DND-41 (cell line): ENCODE results near the gene JPH3.

Experiments
- CTCF ChIP-seq: IDR thresholded peaks from 2 replicates; pipeline ENCODE4 v1.5.1; 2012; ENCODE audit warnings: borderline replicate concordance, low read length, moderate library complexity, mild to moderate bottlenecking; ENCODE audit not compliant: poor library complexity, severe bottlenecking; ENCODE audit errors: extremely low read depth
- EZH2 ChIP-seq: IDR thresholded peaks from 3 replicates; pipeline ENCODE4 v1.6.1; 2012; ENCODE audit warnings: borderline replicate concordance, low read depth, mild to moderate bottlenecking, moderate library complexity, low read length, inconsistent platforms; ENCODE audit not compliant: severe bottlenecking

GRCh38 chr16:87569601-87570571 is 32.4 kb upstream of the JPH3 start:
- TF ChIP-seq CTCF (no peak), EZH2 (no peak)
